ENCODE measurements around the gene CLBA1. TPM values are rescaled to one million over a fixed set of nuclear protein-coding genes. Genes with fewer than 3 reads are reported as not detected.

The CLBA1 gene
- total RNA-seq, 1 donor from 2014 or later = 4.7 TPM

GRCh38 chr14:104999361-104999760 lies 13.8 kb downstream of the CLBA1 start:
- TF ChIP-seq POLR2AphosphoS5 (IDR thresholded peaks at IDR 0.05; ENCODE audit: insufficient read depth in 1 of 2, low read depth in 1 of 2) (no peak), POLR2A (IDR thresholded peaks at IDR 0.05) (no peak)
- TF ChIP-seq, protein P1, sequence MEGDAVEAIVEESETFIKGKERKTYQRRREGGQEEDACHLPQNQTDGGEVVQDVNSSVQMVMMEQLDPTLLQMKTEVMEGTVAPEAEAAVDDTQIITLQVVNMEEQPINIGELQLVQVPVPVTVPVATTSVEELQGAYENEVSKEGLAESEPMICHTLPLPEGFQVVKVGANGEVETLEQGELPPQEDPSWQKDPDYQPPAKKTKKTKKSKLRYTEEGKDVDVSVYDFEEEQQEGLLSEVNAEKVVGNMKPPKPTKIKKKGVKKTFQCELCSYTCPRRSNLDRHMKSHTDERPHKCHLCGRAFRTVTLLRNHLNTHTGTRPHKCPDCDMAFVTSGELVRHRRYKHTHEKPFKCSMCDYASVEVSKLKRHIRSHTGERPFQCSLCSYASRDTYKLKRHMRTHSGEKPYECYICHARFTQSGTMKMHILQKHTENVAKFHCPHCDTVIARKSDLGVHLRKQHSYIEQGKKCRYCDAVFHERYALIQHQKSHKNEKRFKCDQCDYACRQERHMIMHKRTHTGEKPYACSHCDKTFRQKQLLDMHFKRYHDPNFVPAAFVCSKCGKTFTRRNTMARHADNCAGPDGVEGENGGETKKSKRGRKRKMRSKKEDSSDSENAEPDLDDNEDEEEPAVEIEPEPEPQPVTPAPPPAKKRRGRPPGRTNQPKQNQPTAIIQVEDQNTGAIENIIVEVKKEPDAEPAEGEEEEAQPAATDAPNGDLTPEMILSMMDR (IDR thresholded peaks at IDR 0.05) = no peak
- DNase-seq (ENCODE audit: extremely low spot score in 2 of 2) = no peak

DNA sequence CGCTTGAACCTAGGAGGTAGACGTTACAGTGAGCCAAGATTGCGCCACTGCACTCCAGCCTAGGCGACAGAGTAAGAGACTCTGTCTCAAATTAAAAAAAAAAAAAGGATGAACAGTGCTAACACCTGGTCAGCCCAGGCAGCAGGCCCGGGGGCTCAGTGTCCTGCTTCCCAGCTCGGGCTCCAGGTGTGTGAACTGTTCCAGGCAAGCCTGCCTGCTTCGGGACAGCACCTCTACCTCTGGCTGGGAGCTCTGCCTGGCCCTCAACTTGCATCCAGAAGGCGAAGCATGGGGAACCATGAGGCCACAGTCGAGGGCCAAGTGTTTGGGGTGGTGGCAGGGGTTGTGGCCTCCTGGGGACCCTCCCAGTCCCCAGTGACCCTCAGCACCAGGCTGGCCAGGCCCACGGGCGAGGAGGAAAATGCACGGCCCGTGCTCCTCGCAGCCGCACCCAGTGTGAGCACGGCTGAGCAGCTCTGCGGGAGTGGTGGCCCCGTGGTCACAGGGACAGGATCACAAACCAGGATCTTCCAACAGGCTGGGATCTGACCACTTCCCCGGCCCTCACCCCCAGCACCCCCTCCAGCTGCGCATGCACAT lies 19.8 kb downstream of the CLBA1 start:
- H3K9me3 ChIP-seq = no peaks in the 10 kb centered on the region
- TF ChIP-seq POLR2A (IDR thresholded peaks at IDR 0.05) (no peak), POLR2AphosphoS5 (IDR thresholded peaks at IDR 0.05; ENCODE audit: insufficient read depth in 1 of 2, low read depth in 1 of 2) (no peak)
- TF ChIP-seq, protein P1 (IDR thresholded peaks at IDR 0.05) = no peak
- H3K27ac ChIP-seq = no peak overlapping the region
- no peaks in the 10 kb centered on the region for H3K27me3 ChIP-seq
- peaks cover 0 to 11% of the 10 kb centered on the region in 2 donors for H3K36me3 ChIP-seq
- DNase-seq (ENCODE audit: extremely low spot score in 2 of 2) = no peak
- no peak overlapping the region for H3K4me3 ChIP-seq
- intact Hi-C loops (cut with DNase I) = no loop called here
- no peaks in the 10 kb centered on the region for H3K4me1 ChIP-seq

More at GRCh38 chr14:104999361-104999760, 13.8 kb downstream of the CLBA1 start:
- H3K9me3 ChIP-seq = no peaks in the 10 kb centered on the region
- H3K27me3 ChIP-seq = no peaks in the 10 kb centered on the region
- H3K4me1 ChIP-seq = no peaks in the 10 kb centered on the region
- H3K4me3 ChIP-seq = no peak overlapping the region
- intact Hi-C loops (cut with DNase I) = no loop called here
- peaks cover 0 to 6% of the 10 kb centered on the region in 2 donors for H3K36me3 ChIP-seq
- no peak overlapping the region for H3K27ac ChIP-seq

DNA sequence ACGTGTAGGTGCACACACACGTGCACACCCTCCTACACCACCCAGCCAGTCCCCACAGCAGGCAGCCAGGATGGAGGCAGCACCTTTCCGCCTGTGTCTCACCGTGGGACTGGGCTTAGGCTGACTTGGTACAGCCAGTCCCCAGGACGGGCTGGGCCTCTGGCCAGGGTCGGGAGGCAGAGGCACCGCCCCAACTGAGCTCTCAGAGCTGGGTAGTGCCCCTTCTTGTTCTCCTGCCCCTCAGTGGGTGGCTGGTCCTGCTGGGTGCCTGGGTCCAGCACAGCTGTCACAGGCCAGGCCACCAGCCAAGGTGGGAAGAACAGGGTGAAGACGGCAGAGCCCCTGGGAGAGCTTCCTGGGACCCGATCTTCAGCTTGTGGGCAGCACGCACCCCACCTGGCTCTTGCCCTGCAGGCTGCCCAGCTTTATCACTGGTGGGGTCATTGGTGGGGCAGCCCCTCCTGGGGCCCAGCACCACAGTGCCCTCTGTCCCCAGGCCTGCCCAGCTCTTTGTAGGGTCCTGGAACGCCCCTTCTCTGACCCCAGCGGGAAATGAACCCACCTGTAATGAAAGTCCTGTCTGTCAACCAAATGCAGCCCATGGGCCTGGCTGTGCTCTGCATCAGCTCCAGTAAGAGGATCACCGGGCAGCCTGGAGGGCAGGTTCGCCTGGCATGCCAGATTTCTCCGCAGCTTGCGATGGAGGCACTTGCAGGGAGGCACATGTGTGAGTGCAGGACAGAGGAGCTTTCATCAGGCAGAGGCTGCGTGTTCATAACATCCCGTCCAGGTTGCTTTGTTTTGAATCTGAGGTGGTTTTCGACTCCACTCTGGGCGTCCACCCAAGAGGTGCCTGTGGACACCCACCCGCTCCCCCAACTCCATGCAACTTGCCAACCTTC lies 20.6 kb downstream of the CLBA1 start:
- Histone ChIP-seq H3K9me3 (no peaks in the 10 kb centered on the region), H3K36me3 (peaks cover 0 to 18% of the 10 kb centered on the region in 2 donors), H3K27ac (no peak overlapping the region), H3K4me1 (no peaks in the 10 kb centered on the region), H3K4me3 (no peak overlapping the region), H3K27me3 (no peaks in the 10 kb centered on the region)
- no peak for DNase-seq (ENCODE audit: extremely low spot score in 2 of 2)
- TF ChIP-seq POLR2AphosphoS5 (IDR thresholded peaks at IDR 0.05; ENCODE audit: insufficient read depth in 1 of 2, low read depth in 1 of 2) (no peak), POLR2A (IDR thresholded peaks at IDR 0.05) (no peak)
- TF ChIP-seq, protein P1 (IDR thresholded peaks at IDR 0.05) = no peak
- intact Hi-C loops (cut with DNase I) = no loop called here

- TF ChIP-seq POLR2A (IDR thresholded peaks at IDR 0.05) (no peak), POLR2AphosphoS5 (IDR thresholded peaks at IDR 0.05; ENCODE audit: insufficient read depth in 1 of 2, low read depth in 1 of 2) (no peak)
- TF ChIP-seq, protein P1 (IDR thresholded peaks at IDR 0.05) = no peak
- H3K36me3 ChIP-seq = peaks cover 0 to 23% of the 10 kb centered on the region in 2 donors
Observed at GRCh38 chr14:105006831-105007592, 21.4 kb downstream of the CLBA1 start.

More at GRCh38 chr14:105006831-105007592, 21.4 kb downstream of the CLBA1 start:
- H3K4me1 ChIP-seq = no peaks in the 10 kb centered on the region
- H3K9me3 ChIP-seq = no peaks in the 10 kb centered on the region
- intact Hi-C loops (cut with DNase I) = no loop called here
- DNase-seq (ENCODE audit: extremely low spot score in 2 of 2) = no peak
- H3K4me3 ChIP-seq = no peak overlapping the region
- H3K27me3 ChIP-seq = no peaks in the 10 kb centered on the region
- H3K27ac ChIP-seq = no peak overlapping the region

All from vagina (tissue), 2 donors.